K562 (cell line): Measurements from ENCODE around the gene ADRA2B. TPM values are rescaled to one million over a fixed set of nuclear protein-coding genes. Genes with fewer than 3 reads are reported as not detected.

Source experiments
- ARID1B ChIP-seq: fragments of 450-650 bp; IDR thresholded peaks from 2 replicates; pipeline ENCODE4 v1.6.1; 2016; ENCODE audit warnings: antibody characterized with exemption, mild to moderate bottlenecking, inconsistent platforms
- ATF4 ChIP-seq: fragments of 450-650 bp; formaldehyde crosslinking; IDR thresholded peaks from 2 replicates; pipeline ENCODE4 v1.4.0; 2022; ENCODE audit warnings: mild to moderate bottlenecking, moderate library complexity
- CGGBP1 ChIP-seq: fragments of 250-450 bp; sonication (Bioruptor Pico); IDR thresholded peaks from 2 replicates; pipeline ENCODE4 v1.9.0; 2021; ENCODE audit warnings: mild to moderate bottlenecking
- HDAC1 ChIP-seq, 2 experiments: fragments of 450-650 bp; IDR thresholded peaks; 2 replicates each; pipeline ENCODE4 v1.6.1; 2016 to 2017; ENCODE audit warnings: inconsistent platforms in 1 of 2, mild to moderate bottlenecking in 1 of 2, moderate library complexity in 1 of 2
- NFE2L1 ChIP-seq: fragments of 450-650 bp; IDR thresholded peaks from 2 replicates; pipeline ENCODE4 v1.6.1; 2016; ENCODE audit warnings: missing genetic modification characterization, low read depth, mild to moderate bottlenecking, missing compliant biosample characterization, moderate library complexity, borderline replicate concordance
- POLR2G ChIP-seq: fragments of 200-400 bp; formaldehyde crosslinking; IDR thresholded peaks from 2 replicates; pipeline ENCODE4 v1.6.1; 2017; ENCODE audit warnings: low read depth, mild to moderate bottlenecking, antibody characterized with exemption, low read length, moderate library complexity
- SLC30A9 ChIP-seq: fragments of 250-450 bp; sonication (Bioruptor Pico); IDR thresholded peaks from 2 replicates; pipeline ENCODE4 v1.8.0; 2022; ENCODE audit warnings: mild to moderate bottlenecking, moderate library complexity
- STAT6 ChIP-seq: sonication (generic); formaldehyde crosslinking; IDR thresholded peaks from 2 replicates; pipeline ENCODE4 v1.8.1; 2023; ENCODE audit warnings: mild to moderate bottlenecking, missing genetic modification reagents
- THRB ChIP-seq: fragments of 450-650 bp; formaldehyde crosslinking; conservative IDR thresholded peaks from 2 replicates; pipeline ENCODE4 v1.4.0; 2022; ENCODE audit warnings: mild to moderate bottlenecking, missing genetic modification characterization
- ZBTB33 ChIP-seq: sonication (generic); formaldehyde crosslinking; IDR thresholded peaks from 2 replicates; pipeline ENCODE4 v1.8.1; 2023; ENCODE audit warnings: mild to moderate bottlenecking, missing genetic modification reagents
- ZFX ChIP-seq: sonication (generic); formaldehyde crosslinking; IDR thresholded peaks from 2 replicates; pipeline ENCODE4 v1.8.0; 2022; ENCODE audit warnings: mild to moderate bottlenecking, missing genetic modification reagents, moderate library complexity
- ZNF263 ChIP-seq: sonication (generic); formaldehyde crosslinking; IDR thresholded peaks from 2 replicates; pipeline ENCODE4 v1.8.0; 2022; ENCODE audit warnings: mild to moderate bottlenecking, missing genetic modification reagents, borderline replicate concordance
- ZNF518B ChIP-seq: fragments of 250-450 bp; sonication (Bioruptor Pico); IDR thresholded peaks from 2 replicates; pipeline ENCODE4 v1.5.0; 2021; ENCODE audit warnings: mild to moderate bottlenecking, moderate library complexity
- ZNF583 ChIP-seq: fragments of 250-450 bp; sonication (Bioruptor Pico); IDR thresholded peaks from 2 replicates; pipeline ENCODE4 v1.4.0; 2020
- ZNF584 ChIP-seq: fragments of 200-800 bp; sonication (Bioruptor generic); IDR thresholded peaks from 2 replicates; pipeline ENCODE4 v1.6.1; 2016; ENCODE audit warnings: low read depth, mild to moderate bottlenecking, missing genetic modification characterization, missing compliant biosample characterization
- polyA plus RNA-seq, 8 experiments: library from polyadenylated mRNA; depleted of rRNA in 4 of 8; stranded (reverse) in 5 of 8; unstranded in 3 of 8; fragments of >200 nt; fragmentation: Nextera tagmentation in 2 of 8; fragmentation: Illumina TruSeq in 1 of 8; extraction: Ambion mirVana in 2 of 8; extraction: Trizol in 1 of 8; gene quantifications; 2 replicates each; pipeline versions ENCODE4 v1.2.1 to v1.2.3, GENCODE V29; 2011 to 2014; ENCODE audit warnings: inconsistent platforms in 1 of 8, missing spikeins in 1 of 8
- total RNA-seq, 7 experiments: library from RNA; depleted of rRNA in 6 of 7; stranded (reverse); fragments of >200 nt in 6 of 7; fragmentation: Illumina TruSeq in 2 of 7; extraction: Trizol in 2 of 7; gene quantifications; 2 replicates each; pipeline versions ENCODE4 v1.2.1 to v1.2.3, GENCODE V29; 2011 to 2021; ENCODE audit warnings: low replicate concordance in 1 of 7

ADRA2B gene
- total and polyA plus RNA-seq, 9 of the 15 experiments (the other 6 are each of a cell fraction or from before 2014, with no cell fraction given), result not detected

- TF ChIP-seq STAT6 (CRISPR knock-in tag), result no peak
- peak in 1 of 2 experiments; percentile 34; a peak in 1 of 4 replicates for TF ChIP-seq HDAC1 (IDR thresholded peaks at IDR 0.05)
- TF ChIP-seq ARID1B, result peak; percentile 60; the same call in 1 of the 2 replicates
- peak; percentile 78 for TF ChIP-seq POLR2G
- no peak for TF ChIP-seq NFE2L1 (tag)
- no peak for TF ChIP-seq ZNF518B
- no peak; the same call in 1 of the 2 replicates for TF ChIP-seq CGGBP1 (CRISPR knock-in tag)
- TF ChIP-seq SLC30A9, result no peak
- TF ChIP-seq ZBTB33 (CRISPR knock-in tag), result peak; percentile 69
- TF ChIP-seq ZNF263, result no peak
- 0 out of 2 replicates have a peak, but pooled peaks have one; percentile 34 for TF ChIP-seq ZNF583 (CRISPR knock-in tag)
- TF ChIP-seq ATF4, result no peak
- TF ChIP-seq THRB (CRISPR knock-in tag), result no peak
- peak; percentile 82 for TF ChIP-seq ZNF584
- TF ChIP-seq ZFX (CRISPR knock-in tag), result peak; percentile 70
Observed at GRCh38 chr2:96157649-96158553, 41.5 kb upstream of the ADRA2B start (continued).
